ENCODE measurements around the gene ACVRL1. TPM values are rescaled to one million over a fixed set of nuclear protein-coding genes. Genes with fewer than 3 reads are reported as not detected.

ACVRL1 gene
- total RNA-seq, 1 experiment from 2014 or later, result not detected

GRCh38 chr12:51962737-51963136 is 55.4 kb downstream of the ACVRL1 start:
- H2BK120ac ChIP-seq (ENCODE audit: low read depth, low read length, poor library complexity, severe bottlenecking), result no peak overlapping the region
- no peaks in the 10 kb centered on the region for H3K79me1 ChIP-seq (ENCODE audit: insufficient read depth, low read depth, low read length, poor library complexity, severe bottlenecking)
- H3K23me2 ChIP-seq (ENCODE audit: insufficient read length, low read depth, low read length, poor library complexity, severe bottlenecking), result no peaks in the 10 kb centered on the region
- peaks cover 8 to 11% of the 10 kb centered on the region in 2 experiments; a peak in 3 of 4 replicates for H3K4me1 Mint-ChIP-seq
- H2BK20ac ChIP-seq (ENCODE audit: low read depth, low read length, poor library complexity, severe bottlenecking), result no peak overlapping the region
- no peak overlapping the region for H2AFZ ChIP-seq (ENCODE audit: low read length)
- H3K18ac ChIP-seq (ENCODE audit: insufficient read length, low read depth, low read length), result no peak overlapping the region
- no peak overlapping the region for H3K4ac ChIP-seq (ENCODE audit: low read depth, low read length)
- no peak overlapping the region for H3K14ac ChIP-seq (ENCODE audit: insufficient read depth, low read length)
- no peak overlapping the region for H3K56ac ChIP-seq (ENCODE audit: insufficient read length, low read depth, low read length)
- H4K20me1 ChIP-seq (ENCODE audit: control insufficient read depth, insufficient read depth, insufficient read length), result no peaks in the 10 kb centered on the region
- no peak overlapping the region for H2BK5ac ChIP-seq (ENCODE audit: insufficient read length, low read length)
- H2BK12ac ChIP-seq (ENCODE audit: insufficient read length, low read depth, low read length), result no peak overlapping the region
- no peak for DNase-seq
- no peak overlapping the region for H4K5ac ChIP-seq (ENCODE audit: insufficient read length, low read depth, low read length)
- H3K4me3 Mint-ChIP-seq, result no peak overlapping the region
- no peak overlapping the region for H4K91ac ChIP-seq (ENCODE audit: insufficient read length, low read depth, low read length)
- WGBS (ENCODE audit: extremely low coverage, insufficient read length, low lambda C conversion rate), result no CpG with 5 or more reads among the region's 3 CpGs
- H3K27ac Mint-ChIP-seq, result peak overlapping the region in 1 of 3 experiments; percentile 46; a peak in 1 of 7 replicates
- peaks cover 5 to 6% of the 10 kb centered on the region in 2 experiments; a peak in 3 of 5 replicates for H3K9me3 Mint-ChIP-seq
- no peak overlapping the region for H3K23ac ChIP-seq (ENCODE audit: insufficient read length, low read depth, low read length)
- H4K8ac ChIP-seq (replicated peaks; ENCODE audit: insufficient read length, low read depth, low read length), result no peak overlapping the region
- no peak overlapping the region for H2AK5ac ChIP-seq (ENCODE audit: insufficient read length, low read length)
- H3K27ac ChIP-seq (ENCODE audit: insufficient read length, low read depth, low read length), result no peak overlapping the region
- H3K9ac ChIP-seq (ENCODE audit: extremely low read depth, insufficient read length, low read length), result no peak overlapping the region
- H3T11ph ChIP-seq (ENCODE audit: low read length), result no peak overlapping the region
- no peaks in the 10 kb centered on the region for H3K27me3 ChIP-seq (ENCODE audit: insufficient read depth, low read length)
- no peak overlapping the region for H2BK15ac ChIP-seq (ENCODE audit: low read depth, low read length)
- no peaks in the 10 kb centered on the region; the same call in 1 of the 2 replicates for H3K79me2 ChIP-seq (ENCODE audit: insufficient read depth, low read length)
- no peaks in the 10 kb centered on the region for H3K9me3 ChIP-seq (ENCODE audit: control insufficient read depth, low read depth, low read length)
- TF ChIP-seq, protein P1, sequence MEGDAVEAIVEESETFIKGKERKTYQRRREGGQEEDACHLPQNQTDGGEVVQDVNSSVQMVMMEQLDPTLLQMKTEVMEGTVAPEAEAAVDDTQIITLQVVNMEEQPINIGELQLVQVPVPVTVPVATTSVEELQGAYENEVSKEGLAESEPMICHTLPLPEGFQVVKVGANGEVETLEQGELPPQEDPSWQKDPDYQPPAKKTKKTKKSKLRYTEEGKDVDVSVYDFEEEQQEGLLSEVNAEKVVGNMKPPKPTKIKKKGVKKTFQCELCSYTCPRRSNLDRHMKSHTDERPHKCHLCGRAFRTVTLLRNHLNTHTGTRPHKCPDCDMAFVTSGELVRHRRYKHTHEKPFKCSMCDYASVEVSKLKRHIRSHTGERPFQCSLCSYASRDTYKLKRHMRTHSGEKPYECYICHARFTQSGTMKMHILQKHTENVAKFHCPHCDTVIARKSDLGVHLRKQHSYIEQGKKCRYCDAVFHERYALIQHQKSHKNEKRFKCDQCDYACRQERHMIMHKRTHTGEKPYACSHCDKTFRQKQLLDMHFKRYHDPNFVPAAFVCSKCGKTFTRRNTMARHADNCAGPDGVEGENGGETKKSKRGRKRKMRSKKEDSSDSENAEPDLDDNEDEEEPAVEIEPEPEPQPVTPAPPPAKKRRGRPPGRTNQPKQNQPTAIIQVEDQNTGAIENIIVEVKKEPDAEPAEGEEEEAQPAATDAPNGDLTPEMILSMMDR (conservative IDR thresholded peaks at IDR 0.05), result no peak
- no peak overlapping the region for H3K4me2 ChIP-seq (ENCODE audit: insufficient read depth, insufficient read length, low read length)
- peaks cover 10 to 52% (median 12%) of the 10 kb centered on the region in 3 experiments for H3K36me3 Mint-ChIP-seq (ENCODE audit: insufficient read depth in 1 of 3, low read depth in 3 of 3)
- no peaks in the 10 kb centered on the region for H3K27me3 Mint-ChIP-seq (ENCODE audit: low read depth)
- no peaks in the 10 kb centered on the region for H3K4me1 ChIP-seq (ENCODE audit: insufficient read depth, low read length)
